ENCODE measurements around the gene DDX10.

DDX10 gene

GRCh38 chr11:108871867-108872266 is 207.0 kb downstream of the DDX10 start:
- no peak for DNase-seq (ENCODE audit: low read depth)
- no peak overlapping the region for H3K4me3 ChIP-seq (ENCODE audit: low read depth, low read length)
- TF ChIP-seq, protein P1, sequence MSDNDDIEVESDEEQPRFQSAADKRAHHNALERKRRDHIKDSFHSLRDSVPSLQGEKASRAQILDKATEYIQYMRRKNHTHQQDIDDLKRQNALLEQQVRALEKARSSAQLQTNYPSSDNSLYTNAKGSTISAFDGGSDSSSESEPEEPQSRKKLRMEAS (IDR thresholded peaks at IDR 0.05; ENCODE audit: low read depth, low read length), result no peak
- no peak for TF ChIP-seq POLR2A (IDR thresholded peaks at IDR 0.05; ENCODE audit: extremely low read depth, insufficient read length)
- TF ChIP-seq MYC (IDR thresholded peaks at IDR 0.05; ENCODE audit: low read depth, low read length), result no peak

- DNase-seq (ENCODE audit: low read depth), result no peak
- TF ChIP-seq MYC (IDR thresholded peaks at IDR 0.05; ENCODE audit: low read depth, low read length), result no peak
- TF ChIP-seq, protein P2, sequence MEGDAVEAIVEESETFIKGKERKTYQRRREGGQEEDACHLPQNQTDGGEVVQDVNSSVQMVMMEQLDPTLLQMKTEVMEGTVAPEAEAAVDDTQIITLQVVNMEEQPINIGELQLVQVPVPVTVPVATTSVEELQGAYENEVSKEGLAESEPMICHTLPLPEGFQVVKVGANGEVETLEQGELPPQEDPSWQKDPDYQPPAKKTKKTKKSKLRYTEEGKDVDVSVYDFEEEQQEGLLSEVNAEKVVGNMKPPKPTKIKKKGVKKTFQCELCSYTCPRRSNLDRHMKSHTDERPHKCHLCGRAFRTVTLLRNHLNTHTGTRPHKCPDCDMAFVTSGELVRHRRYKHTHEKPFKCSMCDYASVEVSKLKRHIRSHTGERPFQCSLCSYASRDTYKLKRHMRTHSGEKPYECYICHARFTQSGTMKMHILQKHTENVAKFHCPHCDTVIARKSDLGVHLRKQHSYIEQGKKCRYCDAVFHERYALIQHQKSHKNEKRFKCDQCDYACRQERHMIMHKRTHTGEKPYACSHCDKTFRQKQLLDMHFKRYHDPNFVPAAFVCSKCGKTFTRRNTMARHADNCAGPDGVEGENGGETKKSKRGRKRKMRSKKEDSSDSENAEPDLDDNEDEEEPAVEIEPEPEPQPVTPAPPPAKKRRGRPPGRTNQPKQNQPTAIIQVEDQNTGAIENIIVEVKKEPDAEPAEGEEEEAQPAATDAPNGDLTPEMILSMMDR (IDR thresholded peaks at IDR 0.05; ENCODE audit: low read depth, low read length), result no peak
- no peak for TF ChIP-seq POLR2A (IDR thresholded peaks at IDR 0.05; ENCODE audit: extremely low read depth, insufficient read length)
- TF ChIP-seq, protein P1 (IDR thresholded peaks at IDR 0.05; ENCODE audit: low read depth, low read length), result no peak
- H3K4me3 ChIP-seq (ENCODE audit: low read depth, low read length), result no peak overlapping the region
Observed at GRCh38 chr11:108872781-108873291, 208.0 kb downstream of the DDX10 start.

DNA sequence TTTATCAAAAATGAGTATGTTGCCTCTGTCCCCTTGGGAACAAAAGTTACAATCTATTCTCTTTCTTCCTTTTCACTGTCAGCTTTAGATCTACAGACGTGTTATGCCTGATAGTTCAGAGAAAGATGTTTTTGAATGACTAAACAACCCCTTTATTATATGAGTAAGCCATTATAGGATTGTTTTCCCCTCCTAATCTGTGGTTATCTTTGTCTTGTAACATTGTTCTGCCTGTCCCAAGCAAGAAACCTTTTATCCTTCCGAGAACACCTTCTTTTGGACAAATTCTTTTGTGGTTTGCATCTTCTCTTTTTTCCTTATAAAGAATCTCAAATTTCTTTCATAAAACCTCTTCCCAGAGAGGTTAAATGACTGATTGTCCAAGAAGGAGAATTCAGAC is 208.4 kb downstream of the DDX10 start:
- TF ChIP-seq POLR2A (IDR thresholded peaks at IDR 0.05; ENCODE audit: extremely low read depth, insufficient read length) (no peak), MYC (IDR thresholded peaks at IDR 0.05; ENCODE audit: low read depth, low read length) (no peak)
- TF ChIP-seq, protein P2 (IDR thresholded peaks at IDR 0.05; ENCODE audit: low read depth, low read length), result no peak
- TF ChIP-seq, protein P1 (IDR thresholded peaks at IDR 0.05; ENCODE audit: low read depth, low read length), result no peak
- DNase-seq (ENCODE audit: low read depth), result no peak
- no peak overlapping the region for H3K4me3 ChIP-seq (ENCODE audit: low read depth, low read length)

- H3K4me3 ChIP-seq (ENCODE audit: low read depth, low read length), result no peak overlapping the region
- TF ChIP-seq POLR2A (IDR thresholded peaks at IDR 0.05; ENCODE audit: extremely low read depth, insufficient read length) (no peak), MYC (IDR thresholded peaks at IDR 0.05; ENCODE audit: low read depth, low read length) (no peak)
- TF ChIP-seq, protein P2 (IDR thresholded peaks at IDR 0.05; ENCODE audit: low read depth, low read length), result no peak
- TF ChIP-seq, protein P1 (IDR thresholded peaks at IDR 0.05; ENCODE audit: low read depth, low read length), result no peak
- no peak for DNase-seq (ENCODE audit: low read depth)
Observed at GRCh38 chr11:108873941-108874340, 209.1 kb downstream of the DDX10 start.

GRCh38 chr11:108875134-108875533 is 210.3 kb downstream of the DDX10 start:
- no peak for TF ChIP-seq MYC (IDR thresholded peaks at IDR 0.05; ENCODE audit: low read depth, low read length)
- no peak for TF ChIP-seq POLR2A (IDR thresholded peaks at IDR 0.05; ENCODE audit: extremely low read depth, insufficient read length)
- TF ChIP-seq, protein P1 (IDR thresholded peaks at IDR 0.05; ENCODE audit: low read depth, low read length), result no peak
- TF ChIP-seq, protein P2 (IDR thresholded peaks at IDR 0.05; ENCODE audit: low read depth, low read length), result no peak
- DNase-seq (ENCODE audit: low read depth), result no peak
- H3K4me3 ChIP-seq (ENCODE audit: low read depth, low read length), result no peak overlapping the region

DNA sequence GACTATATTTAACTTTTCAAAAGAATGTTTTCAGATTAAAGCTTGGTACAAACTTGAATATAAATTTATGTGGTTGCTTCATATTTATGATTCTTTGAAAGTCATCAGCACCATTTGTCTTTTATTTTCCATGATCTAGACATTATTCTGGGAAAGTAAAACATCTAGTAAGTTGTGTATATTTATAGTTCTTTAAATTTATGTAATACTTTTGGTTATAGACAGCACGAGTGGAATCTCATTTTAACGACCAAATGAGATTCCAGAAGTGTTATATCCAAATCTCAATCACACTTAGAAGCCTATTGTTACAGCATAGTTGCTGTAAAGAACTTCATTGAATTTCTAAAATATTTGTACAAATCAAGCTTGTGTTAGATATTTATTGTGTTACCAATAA is 212.3 kb downstream of the DDX10 start:
- DNase-seq (ENCODE audit: low read depth), result no peak
- H3K4me3 ChIP-seq (ENCODE audit: low read depth, low read length), result no peak overlapping the region
- TF ChIP-seq, protein P2 (IDR thresholded peaks at IDR 0.05; ENCODE audit: low read depth, low read length), result no peak
- TF ChIP-seq POLR2A (IDR thresholded peaks at IDR 0.05; ENCODE audit: extremely low read depth, insufficient read length), result no peak
- no peak for TF ChIP-seq MYC (IDR thresholded peaks at IDR 0.05; ENCODE audit: low read depth, low read length)
- TF ChIP-seq, protein P1 (IDR thresholded peaks at IDR 0.05; ENCODE audit: low read depth, low read length), result no peak

Data from NB4 (cell line).